GM12878 (cell line): ENCODE data around the gene PRPF18. TPM values are rescaled to one million over a fixed set of nuclear protein-coding genes. Genes with fewer than 3 reads are reported as not detected.

ENCODE experiments used
- ATAC-seq: fragments of 200-7000 bp; cut with Tn5 transposase; 3 replicates; pipeline ENCODE4 v1.9.1; 2020; ENCODE audit warnings: mild to moderate bottlenecking, moderate library complexity
- BruUV-seq: library from RNA; stranded (reverse); fragments of 400-500 nt; replicated peaks from 2 replicates; lab custom pipeline; 2021; lab: Mats Ljungman, UMichigan
- CTCF ChIA-PET: fragments of 300-600 bp; sonication (Branson Sonifier 250); formaldehyde crosslinking; extraction: SDS; loops from one replicate; lab custom pipeline; 2021; ENCODE audit warnings: inconsistent platforms; lab: Yijun Ruan, JAX
- POLR2A ChIA-PET: fragments of 350-600 bp; formaldehyde crosslinking; extraction: SDS; loops from one replicate; lab custom pipeline; 2021; ENCODE audit warnings: inconsistent platforms; lab: Charles Lee
- RAD21 ChIA-PET: fragments of 300-600 bp; sonication (Branson Sonifier 250); formaldehyde crosslinking; loops from one replicate; lab custom pipeline; 2023; ENCODE audit warnings: antibody characterized with exemption; ENCODE audit not compliant: unreplicated experiment; lab: Charles Lee
- SMC1A ChIA-PET: fragments of 300-600 bp; sonication (Branson Sonifier 250); formaldehyde crosslinking; loops from one replicate; lab custom pipeline; 2023; ENCODE audit not compliant: unreplicated experiment, uncharacterized antibody; lab: Charles Lee
- DNase-seq: peaks from one replicate; pipeline ENCODE4 v3.0.0-alpha.2; 2011; ENCODE audit warnings: low read depth, low spot score
- FAIRE-seq: peaks from 3 replicates; lab custom pipeline; 2011; peaks lifted over from hg19 to GRCh38; lab: Jason Lieb, UNC
- H2AFZ ChIP-seq: 2 replicates; pipeline ENCODE4 v1.6.0; 2011; ENCODE audit warnings: low read depth, low read length, control low read depth; ENCODE audit not compliant: control insufficient read depth
- H3K27ac ChIP-seq: 2 replicates; pipeline ENCODE4 v1.5.1; 2011; ENCODE audit warnings: control low read depth; ENCODE audit not compliant: control insufficient read depth, insufficient read depth
- H3K27me3 ChIP-seq, 2 experiments: replicated peaks in 1 of 2; 2 replicates each; pipeline versions ENCODE4 v1.6.0 to v1.6.1; 2011; ENCODE audit warnings: low read length in 1 of 2; ENCODE audit not compliant: control insufficient read depth in 2 of 2, insufficient read depth in 2 of 2
- H3K36me3 ChIP-seq, 2 experiments: 2 replicates each; pipeline ENCODE4 v1.5.1; 2011; ENCODE audit warnings: low read length in 1 of 2; ENCODE audit not compliant: control insufficient read depth in 2 of 2, insufficient read depth in 2 of 2
- H3K4me1 ChIP-seq: 2 replicates; pipeline ENCODE4 v1.6.1; 2011; ENCODE audit warnings: mild to moderate bottlenecking, low read length, moderate library complexity, mixed read lengths; ENCODE audit not compliant: control insufficient read depth, insufficient read depth
- H3K4me2 ChIP-seq: 2 replicates; pipeline ENCODE4 v1.6.0; 2011; ENCODE audit warnings: control low read depth; ENCODE audit not compliant: control insufficient read depth, insufficient read depth
- H3K4me3 ChIP-seq: fragments of 200-600 bp; sonication (generic); 2 replicates; pipeline ENCODE4 v1.5.1; 2016
- H3K79me2 ChIP-seq: 2 replicates; pipeline ENCODE4 v1.6.0; 2011; ENCODE audit warnings: low read length; ENCODE audit not compliant: control insufficient read depth, insufficient read depth
- H3K9ac ChIP-seq: 2 replicates; pipeline ENCODE4 v1.8.0; 2011; ENCODE audit warnings: low read length, control low read depth, mixed read lengths; ENCODE audit not compliant: control insufficient read depth, insufficient read depth
- H3K9me3 ChIP-seq: replicated peaks from 3 replicates; pipeline ENCODE4 v1.5.1; 2011; ENCODE audit warnings: mild to moderate bottlenecking, low read length; ENCODE audit not compliant: control insufficient read depth, insufficient read depth
- H4K20me1 ChIP-seq: 2 replicates; pipeline ENCODE4 v1.6.0; 2011; ENCODE audit not compliant: control insufficient read depth, insufficient read depth
- BACH1 ChIP-seq: fragments of 450-650 bp; IDR thresholded peaks from 2 replicates; pipeline ENCODE4 v1.6.1; 2017; ENCODE audit warnings: mild to moderate bottlenecking, borderline replicate concordance
- BCL11A ChIP-seq: IDR thresholded peaks from 2 replicates; pipeline ENCODE4 v1.6.1; 2011; ENCODE audit warnings: low read depth, low read length
- BHLHE40 ChIP-seq, 2 experiments: fragments of 450-650 bp in 1 of 2; IDR thresholded peaks; 2 replicates each; pipeline ENCODE4 v1.6.1; 2011 to 2017; ENCODE audit warnings: low read depth in 2 of 2, borderline replicate concordance in 1 of 2, improper control_type of control experiment in 1 of 2, low read length in 1 of 2, mild to moderate bottlenecking in 1 of 2
- BRCA1 ChIP-seq: IDR thresholded peaks from 2 replicates; pipeline ENCODE4 v1.6.1; 2011; ENCODE audit warnings: low read depth, low read length, improper control_type of control experiment
- CREB1 ChIP-seq: IDR thresholded peaks from 2 replicates; pipeline ENCODE4 v1.6.1; 2012; ENCODE audit warnings: low read depth, mild to moderate bottlenecking, inconsistent platforms
- DPF2 ChIP-seq: fragments of 450-650 bp; IDR thresholded peaks from 2 replicates; pipeline ENCODE4 v1.6.1; 2017; ENCODE audit warnings: mild to moderate bottlenecking
- EGR1 ChIP-seq, 2 experiments: IDR thresholded peaks; 1 replicate in 1 of 2; 2 replicates in 1 of 2; pipeline ENCODE4 v1.6.1; 2011 to 2012; ENCODE audit warnings: low read depth in 2 of 2, low read length in 2 of 2, borderline replicate concordance in 1 of 2, mild to moderate bottlenecking in 1 of 2, moderate library complexity in 1 of 2
- EP300 ChIP-seq, 2 experiments: fragments of 150-350 bp in 1 of 2; IDR thresholded peaks; 2 replicates each; pipeline ENCODE4 v1.6.1; 2011 to 2012; ENCODE audit warnings: low read depth in 2 of 2, low read length in 2 of 2, borderline replicate concordance in 1 of 2, improper control_type of control experiment in 1 of 2, inconsistent platforms in 1 of 2; ENCODE audit not compliant: control insufficient read depth in 1 of 2
- IKZF2 ChIP-seq, 2 experiments: fragments of 450-650 bp; IDR thresholded peaks; 2 replicates each; pipeline ENCODE4 v1.6.1; 2017; ENCODE audit warnings: mild to moderate bottlenecking in 2 of 2, moderate library complexity in 2 of 2
- LARP7 ChIP-seq: fragments of 450-650 bp; IDR thresholded peaks from 2 replicates; pipeline ENCODE4 v1.6.1; 2017; ENCODE audit warnings: mild to moderate bottlenecking
- MXI1 ChIP-seq: fragments of 150-350 bp; IDR thresholded peaks from 2 replicates; pipeline ENCODE4 v1.6.1; 2011; ENCODE audit warnings: low read depth, mild to moderate bottlenecking, inconsistent platforms, low read length, improper control_type of control experiment
- NR2C2 ChIP-seq: IDR thresholded peaks from 2 replicates; pipeline ENCODE4 v1.6.1; 2011; ENCODE audit warnings: borderline replicate concordance, low read depth; ENCODE audit not compliant: control insufficient read depth, insufficient read length
- PML ChIP-seq: IDR thresholded peaks from 2 replicates; pipeline ENCODE4 v1.6.1; 2012; ENCODE audit warnings: low read length, inconsistent platforms
- SMAD5 ChIP-seq: IDR thresholded peaks from 2 replicates; pipeline ENCODE4 v1.6.1; 2016; ENCODE audit warnings: antibody characterized with exemption, low read depth
- SRF ChIP-seq, 2 experiments: IDR thresholded peaks; 2 replicates each; pipeline ENCODE4 v1.6.1; 2011; ENCODE audit warnings: low read depth in 2 of 2, low read length in 2 of 2, mild to moderate bottlenecking in 1 of 2, moderate library complexity in 1 of 2
- ZNF207 ChIP-seq: fragments of 450-650 bp; IDR thresholded peaks from 2 replicates; pipeline ENCODE4 v1.6.1; 2014; ENCODE audit warnings: antibody characterized with exemption, mild to moderate bottlenecking, borderline replicate concordance
- ZNF217 ChIP-seq: fragments of 450-650 bp; IDR thresholded peaks from 2 replicates; pipeline ENCODE4 v1.6.1; 2017; ENCODE audit warnings: antibody characterized with exemption, mild to moderate bottlenecking
- ZNF24 ChIP-seq: fragments of 450-650 bp; IDR thresholded peaks from 2 replicates; pipeline ENCODE4 v1.6.1; 2017; ENCODE audit warnings: antibody characterized with exemption, mild to moderate bottlenecking
- WGBS: methylation state at CpG from one replicate; pipeline ENCODE4 v1.1.6; 2016; ENCODE audit warnings: low lambda C conversion rate; ENCODE audit not compliant: insufficient replicate concordance, insufficient coverage; ENCODE audit errors: missing lambda C conversion rate; 5-methylcytosine and 5-hydroxymethylcytosine counted together
- in situ Hi-C: fragments of 300-500 bp; cut with MboI; formaldehyde crosslinking; loops from 9 replicates; pipeline ENCODE4 v1.14.3; 2018; ENCODE audit warnings: mixed read lengths
- intact Hi-C: fragments of 100-400 bp; cut with micrococcal nuclease; formaldehyde crosslinking; loops from one replicate; pipeline ENCODE4 v1.14.2; 2022; ENCODE audit not compliant: unreplicated experiment
- polyA plus RNA-seq, 11 experiments: library from polyadenylated mRNA; depleted of rRNA in 4 of 11; unstranded in 6 of 11; stranded (reverse) in 5 of 11; fragments of >200 nt; fragmentation: Nextera tagmentation in 4 of 11; fragmentation: Illumina TruSeq in 1 of 11; extraction: Ambion mirVana in 4 of 11; extraction: Trizol in 1 of 11; gene quantifications; 1 replicate in 1 of 11; 2 replicates in 10 of 11; pipeline versions ENCODE4 v1.2.1 to v1.2.3, GENCODE V29; 2011 to 2016; ENCODE audit warnings: inconsistent platforms in 2 of 11, missing spikeins in 2 of 11, low read depth in 1 of 11
- total RNA-seq, 4 experiments: library from RNA; depleted of rRNA in 3 of 4; stranded (reverse); fragments of >200 nt in 3 of 4; fragmentation: Illumina TruSeq in 1 of 4; extraction: Trizol in 1 of 4; gene quantifications; 2 replicates each; pipeline versions ENCODE4 v1.2.1 to v1.2.3, GENCODE V29; 2013 to 2021
- TF ChIP-seq, protein P1 (sequence below): IDR thresholded peaks from 2 replicates; pipeline ENCODE4 v1.6.1; 2012; ENCODE audit warnings: low read depth, low read length, improper control_type of control experiment

PRPF18 gene
- total and polyA plus RNA-seq, 10 of the 15 experiments (the other 5 are each of a cell fraction or from before 2014, with no cell fraction given) = 15.6 to 35.8 (median 28.8) TPM

- ChIA-PET RAD21 (no interaction called here), POLR2A (no interaction called here), SMC1A (no interaction called here), CTCF (no interaction called here)
- Histone ChIP-seq H3K79me2 (no peaks in the 10 kb centered on the region), H3K27me3 (peaks cover 0 to 3% of the 10 kb centered on the region in 2 experiments; a peak in 1 of 4 replicates), H4K20me1 (no peaks in the 10 kb centered on the region), H3K36me3 (no peaks in the 10 kb centered on the region), H3K9me3 (no peaks in the 10 kb centered on the region), H3K4me3 (no peak overlapping the region), H3K4me2 (no peak overlapping the region), H3K4me1 (no peaks in the 10 kb centered on the region), H3K9ac (no peak overlapping the region), H3K27ac (no peak overlapping the region), H2AFZ (no peak overlapping the region)
- no peak for TF ChIP-seq ZNF217
- TF ChIP-seq CREB1 = no peak
- no peak for TF ChIP-seq MXI1
- no peak for TF ChIP-seq BACH1
- TF ChIP-seq NR2C2 = no peak
- no peak for TF ChIP-seq EP300 (IDR thresholded peaks at IDR 0.05; ENCODE audit: borderline replicate concordance in 1 of 2, control insufficient read depth in 1 of 2, low read depth in 2 of 2, low read length in 2 of 2)
- no peak for TF ChIP-seq IKZF2 (IDR thresholded peaks at IDR 0.05)
- TF ChIP-seq PML = no peak
- TF ChIP-seq ZNF207 = no peak
- DNase-seq (no peak), ATAC-seq (no peak), FAIRE-seq (no peak)
- BruUV-seq = no TSS peak
- in situ Hi-C loops = no loop called here
- 94% methylated on average over 1 of the region's 1 CpG for WGBS
- intact Hi-C loops = no loop called here
Observed at GRCh38 chr10:13567030-13567429, 19.7 kb upstream of the PRPF18 start.

DNA sequence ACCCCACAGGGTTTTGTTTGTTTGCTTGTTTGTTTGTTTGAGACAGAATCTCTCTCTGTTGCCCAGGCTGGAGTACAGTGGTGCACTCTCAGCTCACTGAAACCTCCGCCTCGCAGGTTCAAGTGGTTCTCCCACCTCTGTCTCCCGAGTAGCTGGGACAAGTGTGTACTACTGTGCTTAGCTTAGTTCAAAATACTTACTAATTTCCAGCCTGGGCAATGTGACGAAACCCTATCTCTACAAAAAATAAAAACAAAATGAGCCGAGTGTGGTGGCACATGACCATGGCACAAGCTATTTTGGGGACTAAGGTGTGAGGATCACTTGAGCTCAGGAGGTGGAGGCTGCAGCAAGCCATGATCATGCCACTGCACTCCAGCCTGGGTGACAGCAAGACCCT, 15.2 kb upstream of the PRPF18 start:
- FAIRE-seq (no peak), ATAC-seq (no peak), DNase-seq (no peak)
- Histone ChIP-seq H3K36me3 (no peaks in the 10 kb centered on the region), H3K27ac (no peak overlapping the region), H3K4me3 (no peak overlapping the region), H3K9me3 (no peaks in the 10 kb centered on the region), H2AFZ (no peak overlapping the region), H3K27me3 (peaks cover 0 to 3% of the 10 kb centered on the region in 2 experiments; a peak in 1 of 4 replicates), H3K4me2 (no peak overlapping the region), H3K4me1 (no peaks in the 10 kb centered on the region), H3K9ac (no peak overlapping the region), H3K79me2 (no peaks in the 10 kb centered on the region), H4K20me1 (no peaks in the 10 kb centered on the region)
- ChIA-PET POLR2A (no interaction called here), CTCF (interaction anchor here (1.5 kb wide), 1 partner anchor 15 kb away, joined by 4 read pairs; the partner anchor contains the start of gene PRPF18), RAD21 (no interaction called here), SMC1A (interaction anchor here (1.3 kb wide), 1 partner anchor 23 kb away, joined by 3 read pairs; no protein-coding TSS in a partner anchor)
- intact Hi-C loops (no loop called here), in situ Hi-C loops (no loop called here)
- BruUV-seq = no TSS peak
- 28% methylated on average over 5 of the region's 5 CpGs for WGBS
- no peak for TF ChIP-seq BRCA1
- TF ChIP-seq DPF2 = no peak
- no peak for TF ChIP-seq LARP7
- TF ChIP-seq, protein P1, sequence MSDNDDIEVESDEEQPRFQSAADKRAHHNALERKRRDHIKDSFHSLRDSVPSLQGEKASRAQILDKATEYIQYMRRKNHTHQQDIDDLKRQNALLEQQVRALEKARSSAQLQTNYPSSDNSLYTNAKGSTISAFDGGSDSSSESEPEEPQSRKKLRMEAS = no peak
- TF ChIP-seq SMAD5 = no peak
- no peak for TF ChIP-seq EGR1 (IDR thresholded peaks at IDR 0.05; ENCODE audit: borderline replicate concordance in 1 of 2, low read depth in 2 of 2, low read length in 2 of 2)
- no peak for TF ChIP-seq BCL11A
- no peak for TF ChIP-seq ZNF24
- no peak for TF ChIP-seq SRF (IDR thresholded peaks at IDR 0.05; ENCODE audit: low read depth in 2 of 2, low read length in 2 of 2)
- no peak for TF ChIP-seq BHLHE40 (IDR thresholded peaks at IDR 0.05; ENCODE audit: borderline replicate concordance in 1 of 2, low read depth in 2 of 2, low read length in 1 of 2)
